GM18502 (cell line): ENCODE results near the gene PBRM1.

ENCODE experiments used
- ATAC-seq: cut with Tn5 transposase; IDR thresholded peaks from one replicate; pipeline ENCODE4 v1.9.1; 2021; ENCODE audit warnings: mild to moderate bottlenecking; ENCODE audit not compliant: unreplicated experiment, poor library complexity

PBRM1 gene

DNA sequence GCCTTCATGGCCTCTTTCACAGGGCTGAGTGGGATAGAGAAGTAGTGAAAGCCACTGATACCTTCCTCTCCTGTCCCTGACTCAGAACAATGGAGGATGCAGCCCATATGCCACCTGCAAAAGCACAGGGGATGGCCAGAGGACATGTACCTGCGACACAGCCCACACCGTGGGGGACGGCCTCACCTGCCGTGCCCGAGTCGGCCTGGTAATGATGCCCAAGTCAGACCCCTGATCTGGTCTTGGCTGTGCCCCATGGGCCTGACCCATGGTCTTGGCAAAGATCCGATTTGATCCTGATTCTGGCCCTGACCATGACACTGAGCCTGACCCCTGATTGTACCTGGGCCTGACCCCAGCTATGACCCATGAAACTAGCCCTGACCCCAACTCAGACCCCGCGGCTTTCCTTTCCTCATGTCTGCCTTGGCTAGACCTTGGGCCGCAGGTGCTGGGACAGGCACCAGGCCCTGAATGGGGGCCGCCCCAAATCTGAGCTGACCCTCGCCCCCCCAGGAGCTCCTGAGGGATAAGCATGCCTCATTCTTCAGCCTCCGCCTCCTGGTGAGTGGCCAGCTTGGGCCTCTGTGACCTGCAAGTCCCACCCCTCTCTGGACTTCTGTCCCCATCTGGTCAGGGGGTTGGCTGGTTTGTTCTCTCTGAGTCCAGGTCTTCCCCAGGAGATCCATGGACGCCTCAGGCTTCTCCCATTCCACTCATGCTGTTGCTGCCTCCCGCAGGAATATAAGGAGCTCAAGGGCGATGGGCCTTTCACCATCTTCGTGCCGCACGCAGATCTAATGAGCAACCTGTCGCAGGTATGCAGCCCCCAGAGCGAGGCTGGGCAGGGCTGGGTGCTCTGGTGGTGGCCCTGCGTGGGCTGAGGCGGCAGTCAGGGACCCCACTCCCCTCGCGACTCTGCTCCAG lies 167.7 kb downstream of the PBRM1 start:
- no peak for ATAC-seq

DNA sequence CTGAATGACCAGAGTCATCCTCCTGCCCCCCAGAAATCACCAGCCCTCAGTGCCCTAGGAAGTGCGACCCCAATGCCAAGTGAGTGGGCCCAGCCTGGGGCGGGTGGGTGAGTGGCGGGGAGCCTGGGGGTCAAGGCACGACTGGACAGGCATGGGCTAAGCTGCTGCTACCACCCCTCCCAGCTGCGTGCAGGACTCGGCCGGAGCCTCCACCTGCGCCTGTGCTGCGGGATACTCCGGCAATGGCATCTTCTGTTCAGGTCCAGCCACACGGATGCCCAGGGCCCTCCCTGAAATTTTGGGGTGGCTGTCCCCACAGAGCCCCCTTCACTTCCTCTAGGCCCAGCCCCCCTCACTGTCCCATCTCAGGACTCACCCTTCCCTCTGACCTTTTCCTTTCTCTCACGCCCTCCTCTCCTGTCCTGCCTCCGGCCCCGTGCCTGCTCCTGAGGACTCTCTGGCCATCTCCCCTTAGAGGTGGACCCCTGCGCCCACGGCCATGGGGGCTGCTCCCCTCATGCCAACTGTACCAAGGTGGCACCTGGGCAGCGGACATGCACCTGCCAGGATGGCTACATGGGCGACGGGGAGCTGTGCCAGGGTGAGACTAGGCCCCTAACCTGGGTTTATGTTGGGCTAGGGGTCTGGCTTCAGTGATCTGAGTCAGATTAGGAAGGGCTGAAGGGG lies 169.1 kb downstream of the PBRM1 start:
- no peak for ATAC-seq

DNA sequence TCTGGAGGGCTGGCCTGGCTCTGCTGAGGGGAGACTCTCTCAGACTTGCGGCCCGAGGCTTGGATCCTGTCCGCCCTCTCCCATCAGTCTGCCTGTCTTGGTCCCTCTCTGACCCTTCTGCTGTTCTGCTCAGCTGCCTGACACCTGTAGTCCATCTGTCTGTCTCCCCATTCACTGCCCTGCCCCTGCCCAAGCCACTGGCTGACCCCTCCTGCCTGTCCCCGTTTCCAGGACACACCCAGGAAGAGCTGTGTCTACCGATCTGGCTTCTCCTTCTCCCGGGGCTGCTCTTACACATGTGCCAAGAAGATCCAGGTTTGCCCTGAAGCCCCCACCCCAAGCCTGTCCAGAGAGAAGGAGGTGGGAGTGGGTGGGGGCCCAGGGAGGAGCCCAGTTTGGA lies 170.5 kb downstream of the PBRM1 start:
- no peak for ATAC-seq

DNA sequence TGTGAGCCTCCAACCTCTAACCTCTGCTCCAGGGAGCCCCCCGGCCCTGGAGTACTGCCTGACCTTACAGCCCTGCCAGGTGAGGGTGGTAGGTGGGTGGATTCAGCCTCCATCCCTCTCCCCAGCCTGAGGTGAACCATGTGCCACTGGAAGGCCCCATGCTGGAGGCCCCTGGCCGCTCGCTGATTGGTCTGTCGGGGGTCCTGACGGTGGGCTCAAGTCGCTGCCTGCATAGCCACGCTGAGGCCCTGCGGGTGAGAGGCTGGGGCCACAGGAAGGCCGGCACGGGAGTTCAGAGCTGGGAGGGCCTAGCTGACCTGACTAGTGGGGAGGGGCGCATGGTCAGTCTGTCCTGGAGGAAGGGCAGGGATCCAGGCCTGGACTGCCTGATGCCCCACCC lies 171.1 kb downstream of the PBRM1 start:
- ATAC-seq: no peak

DNA sequence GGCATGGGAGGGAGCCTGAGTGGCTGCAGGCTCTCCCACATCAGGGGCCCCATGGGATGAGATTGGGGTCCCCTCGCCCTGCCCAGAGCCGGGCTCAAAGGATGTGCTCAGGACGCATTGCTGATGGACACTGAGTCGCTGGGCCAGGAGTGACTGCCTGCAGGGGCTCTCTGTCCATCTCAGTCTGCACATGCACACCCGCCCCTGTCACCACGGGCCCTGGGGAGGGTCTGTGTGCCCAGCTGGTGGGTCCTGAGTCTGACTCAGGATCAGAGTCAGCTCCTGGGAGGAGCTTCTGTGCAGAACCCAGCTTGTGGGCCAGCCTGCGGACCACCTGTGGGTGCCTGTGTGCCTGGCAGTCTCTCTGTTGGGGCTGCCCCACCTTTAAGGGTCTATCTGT lies 172.4 kb downstream of the PBRM1 start:
- ATAC-seq: no peak

DNA sequence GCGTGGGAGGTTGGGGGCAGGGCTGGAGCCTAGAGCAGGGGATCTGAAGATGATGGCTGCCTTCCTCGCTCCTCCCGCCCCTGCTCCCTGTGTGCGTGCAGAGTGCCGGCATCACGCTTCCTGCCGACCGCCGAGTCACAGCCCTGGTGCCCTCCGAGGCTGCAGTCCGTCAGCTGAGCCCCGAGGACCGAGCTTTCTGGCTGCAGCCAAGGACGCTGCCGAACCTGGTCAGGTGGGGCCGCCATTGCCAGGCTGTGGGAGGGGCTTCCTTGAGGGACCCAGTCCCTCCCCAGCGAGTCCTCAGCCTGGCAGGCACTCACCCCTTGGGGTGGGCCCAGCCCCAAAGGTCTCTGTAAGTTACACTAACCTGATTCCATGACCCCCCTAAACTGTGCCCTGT lies 173.0 kb downstream of the PBRM1 start:
- ATAC-seq: no peak

DNA sequence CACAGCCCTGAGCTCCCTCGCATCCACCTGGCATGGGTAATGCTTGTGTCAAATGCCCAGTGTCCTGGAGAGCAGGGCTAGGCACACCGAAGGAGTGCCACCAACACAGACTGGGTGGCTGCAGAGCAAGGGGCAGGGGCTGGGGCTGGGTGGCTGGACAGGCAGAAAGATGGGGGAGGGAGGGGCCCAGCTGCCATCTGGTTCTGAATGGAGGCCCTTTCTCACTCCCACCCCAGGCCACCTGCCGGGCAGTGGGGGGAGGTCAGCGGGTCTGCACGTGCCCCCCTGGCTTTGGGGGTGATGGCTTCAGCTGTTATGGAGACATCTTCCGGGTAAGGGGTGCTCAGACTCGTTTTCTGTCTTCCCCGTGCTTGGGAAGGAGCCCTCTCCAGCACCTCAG lies 173.6 kb downstream of the PBRM1 start:
- no peak for ATAC-seq

DNA sequence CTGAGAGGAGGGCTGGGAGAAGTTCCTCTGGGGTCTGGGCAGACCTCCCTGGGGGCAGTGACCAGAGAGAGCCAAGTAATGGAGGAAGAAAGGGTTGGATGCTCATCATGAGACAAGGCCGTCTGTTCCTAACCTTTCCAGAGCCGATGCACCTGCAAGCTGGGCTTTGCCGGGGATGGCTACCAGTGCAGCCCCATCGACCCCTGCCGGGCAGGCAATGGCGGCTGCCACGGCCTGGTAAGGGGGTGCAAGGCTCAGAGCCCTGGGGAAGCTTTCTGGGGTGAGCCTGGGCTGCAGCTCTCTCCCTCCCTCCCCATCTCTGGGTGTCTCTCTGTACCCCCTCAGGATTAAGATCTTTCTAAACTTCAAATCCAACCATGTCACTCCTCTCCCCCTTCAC lies 174.2 kb downstream of the PBRM1 start:
- no peak for ATAC-seq

DNA sequence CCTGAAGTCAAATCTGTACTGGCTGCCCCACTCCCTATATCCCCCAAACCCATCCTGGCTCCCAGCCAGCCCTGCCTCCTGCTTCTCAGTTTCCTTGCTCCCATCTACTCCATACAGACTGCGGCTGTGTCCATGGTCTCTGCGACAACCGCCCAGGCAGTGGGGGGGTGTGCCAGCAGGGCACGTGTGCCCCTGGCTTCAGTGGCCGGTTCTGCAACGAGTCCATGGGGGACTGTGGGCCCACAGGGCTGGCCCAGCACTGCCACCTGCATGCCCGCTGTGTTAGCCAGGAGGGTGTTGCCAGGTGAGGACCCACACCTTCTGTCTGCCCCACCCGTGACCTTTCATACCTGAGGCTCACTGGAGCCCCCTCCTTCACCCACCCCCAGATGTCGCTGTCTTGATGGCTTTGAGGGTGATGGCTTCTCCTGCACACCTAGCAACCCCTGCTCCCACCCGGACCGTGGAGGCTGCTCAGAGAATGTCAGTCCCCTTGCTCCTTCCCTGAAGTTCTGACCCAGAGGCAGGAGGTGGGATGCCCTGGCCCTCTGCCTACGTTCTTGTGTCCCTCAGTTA lies 175.9 kb downstream of the PBRM1 start:
- ATAC-seq: no peak

DNA sequence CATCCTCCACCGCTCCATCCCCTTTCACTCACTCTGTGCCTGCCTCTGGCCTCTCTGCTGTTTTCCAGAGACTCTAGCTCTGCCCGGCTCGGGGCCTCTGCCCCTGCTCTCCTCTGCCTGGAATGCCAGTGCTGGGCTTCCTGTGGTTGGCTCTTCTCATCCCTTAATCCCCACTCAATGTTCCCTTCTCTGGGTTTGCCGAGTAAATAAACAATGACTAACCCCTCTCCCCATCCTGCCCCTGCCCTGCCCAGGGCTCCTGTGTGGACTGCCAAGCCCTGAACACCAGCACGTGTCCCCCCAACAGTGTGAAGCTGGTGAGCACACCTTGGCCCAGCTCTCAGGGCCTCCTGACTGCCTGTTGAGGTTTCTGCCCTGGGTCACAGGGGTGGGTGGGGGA lies 178.4 kb downstream of the PBRM1 start:
- ATAC-seq: no peak

DNA sequence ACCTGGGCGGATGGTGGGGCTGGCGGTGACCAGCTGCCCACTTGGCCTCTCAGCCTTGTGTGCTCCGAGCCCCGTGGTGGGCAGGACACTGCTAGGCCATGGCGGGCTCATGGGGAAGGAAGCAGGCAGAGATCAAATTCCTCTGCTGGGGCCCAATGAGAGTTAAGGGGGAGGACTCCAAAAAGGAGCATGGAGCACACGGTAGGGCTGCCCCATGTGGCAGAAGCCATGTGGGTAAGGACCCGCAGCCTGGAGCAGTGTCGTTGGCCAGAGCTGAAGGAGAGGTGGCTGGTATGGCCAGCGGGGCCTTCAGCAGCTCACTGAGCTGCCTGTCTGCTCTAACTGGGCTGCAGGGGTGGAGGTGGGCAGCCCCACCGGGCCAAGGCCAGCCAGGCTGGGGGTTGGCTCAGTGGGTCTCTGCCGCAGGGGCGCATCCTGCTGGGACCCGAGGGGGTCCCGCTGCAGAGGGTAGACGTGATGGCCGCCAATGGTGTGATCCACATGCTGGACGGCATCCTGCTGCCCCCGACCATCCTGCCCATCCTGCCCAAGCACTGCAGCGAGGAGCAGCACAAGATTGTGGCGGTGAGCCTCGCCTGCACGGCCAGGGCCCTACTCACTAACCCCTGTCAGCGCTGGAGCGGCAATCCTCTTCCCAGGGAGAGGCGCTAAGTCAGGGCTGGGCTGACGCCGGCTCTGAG lies 179.3 kb downstream of the PBRM1 start:
- no peak for ATAC-seq

DNA sequence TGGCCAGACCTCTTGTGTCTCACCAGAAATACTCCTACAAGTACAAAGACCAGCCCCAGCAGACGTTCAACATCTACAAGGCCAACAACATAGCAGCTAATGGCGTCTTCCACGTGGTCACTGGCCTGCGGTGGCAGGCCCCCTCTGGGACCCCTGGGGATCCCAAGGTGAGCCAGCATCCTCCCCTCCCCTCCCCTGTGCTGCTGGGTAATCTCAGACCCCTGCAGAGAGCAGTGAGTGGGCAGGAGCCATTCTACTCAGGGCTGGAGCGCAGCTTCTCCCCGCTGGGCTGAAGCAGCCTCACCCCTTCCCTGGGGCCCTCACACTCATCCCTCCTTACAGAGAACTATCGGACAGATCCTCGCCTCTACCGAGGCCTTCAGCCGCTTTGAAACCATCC lies 180.7 kb downstream of the PBRM1 start:
- no peak for ATAC-seq

DNA sequence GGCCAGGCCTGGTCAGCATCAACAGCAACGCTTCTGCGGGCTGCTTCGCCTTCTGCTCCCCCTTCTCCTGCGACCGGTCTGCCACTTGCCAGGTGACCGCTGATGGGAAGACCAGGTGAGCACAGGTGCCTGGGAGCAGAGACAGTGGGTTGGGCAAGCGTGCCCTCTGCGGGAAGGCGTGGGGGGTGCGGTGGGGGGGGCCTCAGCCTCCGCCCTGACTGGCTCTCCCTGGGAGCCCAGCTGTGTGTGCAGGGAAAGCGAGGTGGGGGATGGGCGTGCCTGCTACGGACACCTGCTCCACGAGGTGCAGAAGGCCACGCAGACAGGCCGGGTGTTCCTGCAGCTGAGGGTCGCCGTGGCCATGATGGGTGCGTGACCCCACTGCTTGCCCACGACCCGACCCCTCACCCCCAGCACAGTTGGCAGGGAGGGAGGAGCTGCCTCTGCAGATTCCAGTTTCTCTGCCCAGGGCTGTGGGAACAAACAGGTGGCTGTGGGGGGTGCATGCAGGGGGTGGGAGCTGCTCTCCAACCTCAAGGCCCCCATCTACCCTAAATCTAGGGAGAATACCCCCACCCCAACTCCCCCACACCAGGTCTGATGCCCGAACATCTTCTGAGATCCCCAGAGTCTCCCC lies 181.8 kb downstream of the PBRM1 start:
- no peak for ATAC-seq

DNA sequence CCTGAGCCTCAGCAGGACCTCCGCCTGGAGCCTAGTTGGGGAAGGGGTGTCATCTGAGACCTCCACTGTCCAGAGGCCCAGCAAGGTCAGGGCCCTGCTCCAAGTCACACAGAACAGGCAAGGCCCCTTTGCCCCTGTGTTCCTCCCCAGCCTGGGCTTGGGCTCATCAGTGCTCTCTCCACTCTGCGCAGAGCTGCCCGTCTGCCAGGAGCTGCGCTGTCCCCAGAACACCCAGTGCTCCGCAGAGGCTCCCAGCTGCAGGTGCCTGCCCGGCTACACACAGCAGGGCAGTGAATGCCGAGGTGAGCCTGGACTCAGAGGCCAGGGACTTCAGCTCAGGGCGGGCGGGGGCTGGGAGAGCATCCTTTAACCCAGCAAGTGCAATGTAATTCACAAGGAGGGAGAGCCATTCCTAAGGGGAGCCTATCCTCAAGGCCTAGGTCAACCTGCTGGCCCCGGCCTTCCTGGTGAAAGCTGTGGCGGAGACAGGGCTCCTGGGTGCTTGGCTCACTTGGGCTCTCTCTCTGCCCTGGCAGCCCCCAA lies 182.8 kb downstream of the PBRM1 start:
- ATAC-seq: no peak

DNA sequence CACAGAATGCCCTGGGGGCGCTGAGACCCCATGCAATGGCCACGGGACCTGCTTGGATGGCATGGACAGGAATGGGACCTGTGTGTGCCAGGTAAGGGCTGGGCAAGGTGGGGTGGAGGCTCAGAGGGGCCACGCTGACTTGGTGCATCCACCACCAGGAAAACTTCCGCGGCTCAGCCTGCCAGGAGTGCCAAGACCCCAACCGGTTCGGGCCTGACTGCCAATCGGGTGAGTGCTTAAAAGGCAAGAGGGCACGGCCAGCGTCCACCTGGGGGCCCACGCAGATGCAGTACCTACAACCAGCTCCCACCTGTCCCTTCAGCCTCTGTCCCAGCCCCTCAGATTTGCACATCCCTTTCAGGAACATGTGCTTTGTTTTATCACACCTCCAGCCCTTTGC lies 183.7 kb downstream of the PBRM1 start:
- ATAC-seq: no peak

DNA sequence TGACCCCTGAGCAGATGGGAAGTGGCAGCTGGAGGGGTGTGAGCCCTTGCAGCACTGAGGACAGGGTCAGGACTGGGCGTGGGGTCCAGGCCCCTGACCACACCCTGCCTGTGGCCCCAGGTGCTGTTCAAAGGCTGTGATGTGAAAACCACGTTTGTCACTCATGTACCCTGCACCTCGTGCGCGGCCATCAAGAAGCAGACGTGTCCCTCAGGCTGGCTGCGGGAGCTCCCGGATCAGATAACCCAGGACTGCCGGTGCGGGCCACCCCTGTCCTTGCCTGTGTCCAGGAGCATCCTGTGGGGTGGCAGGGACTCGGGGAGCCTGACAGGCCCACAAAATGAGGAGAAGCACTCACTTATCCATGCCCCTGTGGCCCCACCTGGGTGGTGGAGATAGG lies 184.7 kb downstream of the PBRM1 start:
- no peak for ATAC-seq

DNA sequence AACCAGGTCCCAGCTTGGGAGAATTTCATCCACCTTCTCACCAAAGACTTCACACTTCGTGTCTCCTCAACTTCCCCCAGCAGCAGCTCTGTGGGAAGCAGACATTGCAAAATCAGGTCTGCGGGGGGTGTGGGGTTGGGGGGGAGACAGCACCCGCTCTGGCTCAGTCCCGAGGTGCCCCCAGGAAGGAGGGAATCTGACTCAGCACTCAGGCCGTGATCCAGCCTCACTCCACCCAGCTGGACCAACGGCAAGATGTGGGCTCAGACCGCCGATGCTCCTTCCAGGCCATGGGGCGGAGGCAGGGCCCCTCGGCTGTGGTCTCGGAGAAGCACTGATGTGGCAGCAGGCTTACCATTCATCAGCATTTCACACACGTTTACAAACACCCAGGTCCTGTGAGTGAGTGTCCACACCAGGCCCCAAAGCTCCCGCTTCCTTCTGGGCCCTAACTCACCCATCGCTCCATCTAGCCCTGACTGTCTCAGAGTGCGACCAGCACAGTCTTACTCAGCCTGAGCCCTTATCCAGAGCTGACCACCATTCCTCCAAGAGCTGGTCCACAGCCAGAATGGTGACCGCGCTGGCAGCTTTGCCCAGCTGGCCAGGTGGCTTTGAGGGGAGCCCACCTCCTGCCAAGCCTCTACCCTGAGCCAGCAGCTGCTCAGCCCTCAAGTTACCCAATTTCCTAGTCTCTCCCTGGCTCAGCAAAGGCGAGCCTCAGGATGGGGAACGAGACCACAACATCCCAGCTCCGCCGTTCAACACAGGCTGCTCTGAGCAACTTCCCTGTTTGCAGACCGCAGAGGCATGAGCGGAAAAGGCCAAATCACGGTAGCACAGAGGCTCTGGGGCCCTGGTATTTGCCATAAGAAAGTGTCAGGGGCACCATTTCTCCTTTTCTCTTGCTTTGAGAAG lies 187.3 kb downstream of the PBRM1 start:
- no peak for ATAC-seq

DNA sequence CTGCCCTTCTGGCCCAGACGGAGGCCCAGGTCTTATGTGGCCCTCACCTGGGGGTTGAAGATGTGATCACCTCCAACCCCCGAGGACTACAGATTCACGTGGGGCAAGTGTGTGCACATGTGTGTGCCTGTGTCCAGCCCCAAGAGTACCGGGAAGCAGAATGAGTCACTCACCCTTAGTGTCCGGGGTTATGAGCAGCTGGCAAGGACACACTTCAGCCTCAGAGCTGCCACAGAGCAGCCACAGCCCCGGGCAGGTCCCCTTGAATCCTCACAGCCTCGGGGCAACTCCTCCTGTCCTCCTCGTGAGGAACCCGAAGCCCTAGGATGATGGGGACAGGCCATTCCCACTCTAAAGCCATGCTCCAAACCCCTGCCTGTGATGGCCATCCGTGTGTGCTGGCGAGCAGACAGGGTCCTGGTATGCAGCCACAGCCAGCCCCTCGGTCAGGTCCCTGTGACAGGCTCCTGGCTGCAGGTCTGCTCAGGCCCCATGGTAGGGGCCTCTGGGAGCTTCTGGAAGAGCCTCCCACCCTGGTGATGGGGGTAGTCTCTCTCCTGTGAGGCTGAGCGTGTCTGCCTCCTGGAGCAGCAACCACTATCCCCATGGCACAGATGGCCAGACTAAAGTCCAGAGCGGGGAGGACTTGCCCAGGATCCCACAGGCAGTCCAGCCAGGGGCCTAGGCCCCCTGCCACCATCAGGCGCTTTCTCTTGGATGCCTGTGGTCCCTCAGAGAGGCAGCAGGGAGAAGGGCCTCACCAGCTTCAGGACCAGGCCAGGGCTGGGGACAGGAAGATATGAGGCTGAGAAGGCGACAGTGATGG lies 189.7 kb downstream of the PBRM1 start:
- no peak for ATAC-seq
